Measurements from ENCODE around the gene ASB18. TPM values are rescaled to one million over a fixed set of nuclear protein-coding genes. Genes with fewer than 3 reads are reported as not detected.

ASB18 gene
- total and polyA plus RNA-seq, 2 experiments from 2014 or later: not detected

GRCh38 chr2:236166796-236167296 is 97.4 kb downstream of the ASB18 start:
- Histone ChIP-seq H3K4me2 (ENCODE audit: unreplicated experiment) (peak overlapping the region; percentile 10), H3K79me2 (ENCODE audit: insufficient read depth) (no peaks in the 10 kb centered on the region), H3K9me3 (ENCODE audit: low read depth) (no peaks in the 10 kb centered on the region), H3K4me3 (peak overlapping the region; percentile 60; the same call in 1 of the 2 replicates), H3K27ac (no peak overlapping the region), H3K9me2 (ENCODE audit: insufficient read depth) (no peaks in the 10 kb centered on the region), H2AFZ (no peak overlapping the region), H3K36me3 (ENCODE audit: low read depth) (no peaks in the 10 kb centered on the region), H3K4me1 (ENCODE audit: insufficient read depth) (0 out of 2 replicates have a peak, but pooled peaks cover 9% of the 10 kb centered on the region), H3F3A (ENCODE audit: insufficient read depth) (no peaks in the 10 kb centered on the region), H3K27me3 (replicated peaks; ENCODE audit: insufficient read depth) (peaks cover 99% of the 10 kb centered on the region), H3K9ac (no peak overlapping the region), H4K20me1 (ENCODE audit: insufficient read depth) (no peaks in the 10 kb centered on the region)
- WGBS, 2 experiments (ENCODE audit: low coverage in 1 of 2, low lambda C conversion rate in 2 of 2, missing lambda C conversion rate in 2 of 2): 1 to 4% methylated on average over 24 to 29 of the region's 29 CpGs
- no peak for DNase-seq
- in situ Hi-C loops (cut with MboI): no loop called here
- TF ChIP-seq EZH2 (IDR thresholded peaks at IDR 0.05; ENCODE audit: insufficient read depth, poor library complexity, severe bottlenecking) (no peak), EZH2phosphoT487 (IDR thresholded peaks at IDR 0.05; ENCODE audit: insufficient read depth, low read depth) (no peak)

- Histone ChIP-seq H2AFZ (peak overlapping the region; percentile 22; the same call in 1 of the 2 replicates), H3K79me2 (ENCODE audit: insufficient read depth) (no peaks in the 10 kb centered on the region), H3K4me2 (ENCODE audit: unreplicated experiment) (peak overlapping the region; percentile 14), H3K27ac (no peak overlapping the region), H3K9ac (no peak overlapping the region), H3K4me3 (peak overlapping the region; percentile 37), H3F3A (ENCODE audit: insufficient read depth) (no peaks in the 10 kb centered on the region), H3K36me3 (ENCODE audit: low read depth) (no peaks in the 10 kb centered on the region), H3K4me1 (ENCODE audit: insufficient read depth) (0 out of 2 replicates have a peak, but pooled peaks cover 9% of the 10 kb centered on the region), H3K9me3 (ENCODE audit: low read depth) (no peaks in the 10 kb centered on the region), H3K27me3 (replicated peaks; ENCODE audit: insufficient read depth) (peaks cover 93% of the 10 kb centered on the region), H3K9me2 (ENCODE audit: insufficient read depth) (no peaks in the 10 kb centered on the region), H4K20me1 (ENCODE audit: insufficient read depth) (no peaks in the 10 kb centered on the region)
- TF ChIP-seq EZH2phosphoT487 (IDR thresholded peaks at IDR 0.05; ENCODE audit: insufficient read depth, low read depth) (peak; percentile 69; the same call in 1 of the 2 replicates), EZH2 (IDR thresholded peaks at IDR 0.05; ENCODE audit: insufficient read depth, poor library complexity, severe bottlenecking) (peak; percentile 72)
- 4 to 6% methylated on average over 52 to 56 of the region's 58 CpGs for WGBS, 2 experiments (ENCODE audit: low coverage in 1 of 2, low lambda C conversion rate in 2 of 2, missing lambda C conversion rate in 2 of 2)
- peak; percentile 49 for DNase-seq
- in situ Hi-C loops (cut with MboI): no loop called here
Observed at GRCh38 chr2:236165842-236166795, 98.1 kb downstream of the ASB18 start.

GRCh38 chr2:236164925-236165841 is 99.0 kb downstream of the ASB18 start:
- Histone ChIP-seq H2AFZ (no peak overlapping the region), H3K9me3 (ENCODE audit: low read depth) (no peaks in the 10 kb centered on the region), H3K79me2 (ENCODE audit: insufficient read depth) (no peaks in the 10 kb centered on the region), H3K27ac (no peak overlapping the region), H3K9me2 (ENCODE audit: insufficient read depth) (no peaks in the 10 kb centered on the region), H3K4me1 (ENCODE audit: insufficient read depth) (0 out of 2 replicates have a peak, but pooled peaks cover 9% of the 10 kb centered on the region), H3F3A (ENCODE audit: insufficient read depth) (no peaks in the 10 kb centered on the region), H4K20me1 (ENCODE audit: insufficient read depth) (no peaks in the 10 kb centered on the region), H3K9ac (no peak overlapping the region), H3K4me3 (no peak overlapping the region), H3K36me3 (ENCODE audit: low read depth) (no peaks in the 10 kb centered on the region), H3K4me2 (ENCODE audit: unreplicated experiment) (no peak overlapping the region), H3K27me3 (replicated peaks; ENCODE audit: insufficient read depth) (peaks cover 84% of the 10 kb centered on the region)
- in situ Hi-C loops (cut with MboI): no loop called here
- TF ChIP-seq EZH2phosphoT487 (IDR thresholded peaks at IDR 0.05; ENCODE audit: insufficient read depth, low read depth) (peak; percentile 56), EZH2 (IDR thresholded peaks at IDR 0.05; ENCODE audit: insufficient read depth, poor library complexity, severe bottlenecking) (peak; percentile 57)
- no peak for DNase-seq
- WGBS, 2 experiments (ENCODE audit: low coverage in 1 of 2, low lambda C conversion rate in 2 of 2, missing lambda C conversion rate in 2 of 2): 34% methylated on average over 18 of the region's 18 CpGs

All from GM23248 (cell line).